Panc1 (cell line): Measurements from ENCODE around the gene ARFGEF3. TPM values are rescaled to one million over a fixed set of nuclear protein-coding genes. Genes with fewer than 3 reads are reported as not detected.

Experiments used
- ATAC-seq: fragments of 200-7000 bp; cut with Tn5 transposase; 2 replicates; pipeline ENCODE4 v1.9.1; 2020; ENCODE audit warnings: mild to moderate bottlenecking, moderate library complexity
- BruUV-seq: library from RNA; stranded (reverse); fragments of 400-500 nt; replicated peaks from 2 replicates; lab custom pipeline; 2021; lab: Mats Ljungman, UMichigan
- CTCF ChIA-PET: fragments of 300-600 bp; sonication (Branson Sonifier 250); formaldehyde crosslinking; loops from one replicate; lab custom pipeline; 2022; ENCODE audit warnings: antibody characterized with exemption; lab: Charles Lee
- POLR2A ChIA-PET: fragments of 300-600 bp; sonication (Branson Sonifier 250); formaldehyde crosslinking; loops from one replicate; lab custom pipeline; 2022; ENCODE audit warnings: antibody characterized with exemption; lab: Charles Lee
- DNase-seq: peaks from one replicate; pipeline ENCODE4 v3.0.0-alpha.2; 2010; ENCODE audit warnings: low read depth, low spot score
- H3K27ac ChIP-seq: 2 replicates; pipeline ENCODE4 v1.5.1; 2011; ENCODE audit warnings: mild to moderate bottlenecking, low read length, inconsistent platforms
- H3K27me3 ChIP-seq: fragments of 200-500 bp; sonication (Bioruptor generic); 2 replicates; pipeline ENCODE4 v1.6.0; 2014; ENCODE audit warnings: low read length, inconsistent platforms; ENCODE audit not compliant: control insufficient read depth, insufficient read depth
- H3K36me3 ChIP-seq: fragments of 200-500 bp; sonication (Bioruptor generic); 2 replicates; pipeline ENCODE4 v1.5.1; 2014; ENCODE audit warnings: inconsistent platforms, mild to moderate bottlenecking, low read length, moderate library complexity; ENCODE audit not compliant: control insufficient read depth, insufficient read depth
- H3K4me1 ChIP-seq: 2 replicates; pipeline ENCODE4 v1.5.1; 2011; ENCODE audit warnings: inconsistent platforms, mild to moderate bottlenecking, low read length, moderate library complexity; ENCODE audit not compliant: control insufficient read depth, insufficient read depth
- H3K4me3 ChIP-seq, 2 experiments: 2 replicates each; pipeline ENCODE4 v1.5.1; 2011 to 2012; ENCODE audit warnings: low read depth in 2 of 2, low read length in 2 of 2, mild to moderate bottlenecking in 2 of 2, inconsistent platforms in 1 of 2, moderate library complexity in 1 of 2
- H3K9me3 ChIP-seq: fragments of 200-500 bp; sonication (Bioruptor generic); 2 replicates; pipeline ENCODE4 v1.5.1; 2014; ENCODE audit warnings: low read depth, mild to moderate bottlenecking, inconsistent platforms, low read length, moderate library complexity; ENCODE audit not compliant: control insufficient read depth, insufficient read depth
- CTCF ChIP-seq: fragments of 450-650 bp; IDR thresholded peaks from 2 replicates; pipeline ENCODE4 v1.5.1; 2017; ENCODE audit warnings: mild to moderate bottlenecking
- POLR2AphosphoS5 ChIP-seq: IDR thresholded peaks from 2 replicates; pipeline ENCODE4 v1.6.1; 2012; ENCODE audit warnings: mild to moderate bottlenecking, low read depth, low read length, moderate library complexity
- SIN3A ChIP-seq: IDR thresholded peaks from 2 replicates; pipeline ENCODE4 v1.6.1; 2012; ENCODE audit warnings: low read depth, mild to moderate bottlenecking, low read length, moderate library complexity, borderline replicate concordance; ENCODE audit not compliant: insufficient read depth
- TCF7L2 ChIP-seq: IDR thresholded peaks from 2 replicates; pipeline ENCODE4 v1.6.1; 2011; ENCODE audit warnings: mild to moderate bottlenecking, low read depth, low read length, inconsistent platforms
- in situ Hi-C: cut with HindIII; loops from 2 replicates; pipeline ENCODE4 v1.10.0; 2016; ENCODE audit warnings: low sequenced_read_pairs, low pct_unique_long_range_greater_than_20kb
- intact Hi-C: fragments of 100-400 bp; cut with micrococcal nuclease; formaldehyde crosslinking; loops from one replicate; pipeline ENCODE4 v1.10.0; 2022; ENCODE audit not compliant: unreplicated experiment
- total RNA-seq: library from RNA; stranded (reverse); gene quantifications from one replicate; pipeline ENCODE4 v1.2.1, GENCODE V29; 2021; ENCODE audit not compliant: unreplicated experiment
- TF ChIP-seq, protein P1 (sequence below), 2 experiments: IDR thresholded peaks; 2 replicates each; pipeline ENCODE4 v1.6.1; 2011 to 2012; ENCODE audit warnings: low read depth in 2 of 2, control low read depth in 1 of 2, low read length in 1 of 2, mild to moderate bottlenecking in 1 of 2, moderate library complexity in 1 of 2; ENCODE audit not compliant: insufficient read depth in 1 of 2

Gene ARFGEF3
- total RNA-seq, 1 experiment from 2014 or later = 1.5 TPM

DNA sequence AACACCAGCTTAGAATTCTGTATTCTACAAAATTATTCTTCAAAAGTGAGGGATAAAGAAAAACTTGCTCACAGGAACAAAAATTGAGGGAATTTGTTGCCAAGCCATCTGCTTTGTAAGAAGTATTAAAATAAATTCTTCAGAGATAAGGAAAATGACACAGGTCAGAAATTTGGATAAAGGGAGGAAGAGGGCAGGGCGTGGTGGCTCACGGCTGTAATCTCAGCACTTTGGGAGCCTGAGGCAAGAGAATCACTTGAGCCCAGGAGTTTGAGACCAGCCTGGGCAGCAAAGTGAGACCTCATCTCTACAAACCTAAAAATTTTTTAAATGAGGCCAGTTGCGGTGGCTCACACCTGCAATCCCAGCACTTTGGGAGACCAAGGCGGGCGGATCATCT is 227.8 kb downstream of the ARFGEF3 start:
- no peaks in the 10 kb centered on the region for H3K36me3 ChIP-seq
- CTCF ChIA-PET = no interaction called here
- no peak overlapping the region for H3K4me3 ChIP-seq
- H3K9me3 ChIP-seq = no peaks in the 10 kb centered on the region
- no peak for DNase-seq
- H3K4me1 ChIP-seq = no peaks in the 10 kb centered on the region
- no TSS peak for BruUV-seq
- no peak for TF ChIP-seq CTCF
- TF ChIP-seq, protein P1, sequence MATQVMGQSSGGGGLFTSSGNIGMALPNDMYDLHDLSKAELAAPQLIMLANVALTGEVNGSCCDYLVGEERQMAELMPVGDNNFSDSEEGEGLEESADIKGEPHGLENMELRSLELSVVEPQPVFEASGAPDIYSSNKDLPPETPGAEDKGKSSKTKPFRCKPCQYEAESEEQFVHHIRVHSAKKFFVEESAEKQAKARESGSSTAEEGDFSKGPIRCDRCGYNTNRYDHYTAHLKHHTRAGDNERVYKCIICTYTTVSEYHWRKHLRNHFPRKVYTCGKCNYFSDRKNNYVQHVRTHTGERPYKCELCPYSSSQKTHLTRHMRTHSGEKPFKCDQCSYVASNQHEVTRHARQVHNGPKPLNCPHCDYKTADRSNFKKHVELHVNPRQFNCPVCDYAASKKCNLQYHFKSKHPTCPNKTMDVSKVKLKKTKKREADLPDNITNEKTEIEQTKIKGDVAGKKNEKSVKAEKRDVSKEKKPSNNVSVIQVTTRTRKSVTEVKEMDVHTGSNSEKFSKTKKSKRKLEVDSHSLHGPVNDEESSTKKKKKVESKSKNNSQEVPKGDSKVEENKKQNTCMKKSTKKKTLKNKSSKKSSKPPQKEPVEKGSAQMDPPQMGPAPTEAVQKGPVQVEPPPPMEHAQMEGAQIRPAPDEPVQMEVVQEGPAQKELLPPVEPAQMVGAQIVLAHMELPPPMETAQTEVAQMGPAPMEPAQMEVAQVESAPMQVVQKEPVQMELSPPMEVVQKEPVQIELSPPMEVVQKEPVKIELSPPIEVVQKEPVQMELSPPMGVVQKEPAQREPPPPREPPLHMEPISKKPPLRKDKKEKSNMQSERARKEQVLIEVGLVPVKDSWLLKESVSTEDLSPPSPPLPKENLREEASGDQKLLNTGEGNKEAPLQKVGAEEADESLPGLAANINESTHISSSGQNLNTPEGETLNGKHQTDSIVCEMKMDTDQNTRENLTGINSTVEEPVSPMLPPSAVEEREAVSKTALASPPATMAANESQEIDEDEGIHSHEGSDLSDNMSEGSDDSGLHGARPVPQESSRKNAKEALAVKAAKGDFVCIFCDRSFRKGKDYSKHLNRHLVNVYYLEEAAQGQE (IDR thresholded peaks at IDR 0.05; ENCODE audit: insufficient read depth in 1 of 2, low read depth in 2 of 2, low read length in 1 of 2) = no peak
- no peak for TF ChIP-seq POLR2AphosphoS5
- TF ChIP-seq TCF7L2 = no peak
- no peak for TF ChIP-seq SIN3A
- no peak overlapping the region for H3K27ac ChIP-seq
- in situ Hi-C loops = no loop called here
- intact Hi-C loops = no loop called here
- POLR2A ChIA-PET = no interaction called here
- no peaks in the 10 kb centered on the region; the same call in none of the 2 replicates for H3K27me3 ChIP-seq
- ATAC-seq = no peak

Other genes starting within 250 kb of the ARFGEF3 start
- gene PERP, start 54.5 kb upstream of the ARFGEF3 start, total RNA-seq = 348 TPM
- not detected for gene PBOV1, start 56.6 kb downstream of the ARFGEF3 start, total RNA-seq
- not detected for gene SMIM28, start 216.0 kb downstream of the ARFGEF3 start, total RNA-seq
- gene HEBP2, start 242.3 kb downstream of the ARFGEF3 start, total RNA-seq = 48.1 TPM